Spinal cord (tissue), 10 donors: ENCODE results near the gene MTMR3. TPM values are rescaled to one million over a fixed set of nuclear protein-coding genes. Genes with fewer than 3 reads are reported as not detected.

ENCODE experiments used
- DNase-seq, 6 donors: peaks; one replicate each; pipeline versions ENCODE4 v3.0.0 to v3.0.0-alpha.2; 2013 to 2015; ENCODE audit warnings: low spot score in 6 of 6, low read depth in 4 of 6
- H3K27ac ChIP-seq: one replicate; pipeline ENCODE4 v1.5.1; 2013; ENCODE audit warnings: low read depth, low read length, control low read depth
- H3K27me3 ChIP-seq: one replicate; pipeline ENCODE4 v1.6.1; 2013; ENCODE audit warnings: low read length; ENCODE audit not compliant: control insufficient read depth, insufficient read depth
- H3K36me3 ChIP-seq: one replicate; pipeline ENCODE4 v1.6.1; 2013; ENCODE audit warnings: low read length; ENCODE audit not compliant: control insufficient read depth, insufficient read depth
- H3K4me1 ChIP-seq: one replicate; pipeline ENCODE4 v1.6.1; 2013; ENCODE audit warnings: low read length; ENCODE audit not compliant: control insufficient read depth, insufficient read depth
- H3K4me3 ChIP-seq: one replicate; pipeline ENCODE4 v1.5.1; 2013; ENCODE audit warnings: low read depth, low read length, control low read depth
- H3K9me3 ChIP-seq: one replicate; pipeline ENCODE4 v1.6.1; 2013; ENCODE audit warnings: low read length; ENCODE audit not compliant: control insufficient read depth, insufficient read depth
- WGBS: methylation state at CpG from one replicate; pipeline ENCODE4 v1.1.5; 2013; ENCODE audit warnings: missing lambda C conversion rate; ENCODE audit not compliant: insufficient coverage; 5-methylcytosine and 5-hydroxymethylcytosine counted together
- polyA plus RNA-seq, 2 donors: library from polyadenylated mRNA; unstranded; fragments of 120-200 nt; gene quantifications; one replicate each; pipeline ENCODE4 v1.2.1, GENCODE V29; 2013; ENCODE audit not compliant: insufficient read length in 2 of 2
- total RNA-seq, 2 donors: library from RNA; depleted of rRNA in 1 of 2; stranded (reverse); fragments of 120-200 nt in 1 of 2; fragments of >200 nt in 1 of 2; gene quantifications; one replicate each; pipeline versions ENCODE4 v1.2.3 to v1.2.4, GENCODE V29; 2013 to 2014
- donor health status: healthy.

The MTMR3 gene
- total and polyA plus RNA-seq, 4 donors, result 47.6 to 61.3 (median 51.6) TPM

- Histone ChIP-seq H3K27me3 (no peaks in the 10 kb centered on the region), H3K27ac (no peak overlapping the region), H3K36me3 (peaks cover 48% of the 10 kb centered on the region), H3K4me3 (no peak overlapping the region), H3K9me3 (no peaks in the 10 kb centered on the region), H3K4me1 (peaks cover 9% of the 10 kb centered on the region)
- DNase-seq, result no peak
Measured at GRCh38 chr22:30014244-30014643, 131.3 kb downstream of the MTMR3 start.

- Histone ChIP-seq H3K9me3 (no peaks in the 10 kb centered on the region), H3K4me3 (no peak overlapping the region), H3K36me3 (peaks cover 54% of the 10 kb centered on the region), H3K27me3 (no peaks in the 10 kb centered on the region), H3K4me1 (peaks cover 18% of the 10 kb centered on the region), H3K27ac (no peak overlapping the region)
- WGBS, result 91% methylated on average over 3 of the region's 3 CpGs
- DNase-seq, result no peak
Measured at GRCh38 chr22:30015229-30015797, 132.3 kb downstream of the MTMR3 start.

- Histone ChIP-seq H3K4me3 (no peak overlapping the region), H3K27ac (no peak overlapping the region), H3K4me1 (peaks cover 23% of the 10 kb centered on the region), H3K36me3 (peaks cover 58% of the 10 kb centered on the region), H3K27me3 (no peaks in the 10 kb centered on the region), H3K9me3 (no peaks in the 10 kb centered on the region)
- no peak for DNase-seq
- WGBS, result 100% methylated on average over 1 of the region's 1 CpG
Measured at GRCh38 chr22:30015846-30016245, 132.9 kb downstream of the MTMR3 start.

- Histone ChIP-seq H3K4me1 (peaks cover 24% of the 10 kb centered on the region), H3K27me3 (no peaks in the 10 kb centered on the region), H3K27ac (no peak overlapping the region), H3K36me3 (peaks cover 65% of the 10 kb centered on the region), H3K9me3 (no peaks in the 10 kb centered on the region), H3K4me3 (no peak overlapping the region)
- whole genome bisulfite sequencing, result 80% methylated on average over 1 of the region's 4 CpGs
- no peak for DNase-seq
Measured at GRCh38 chr22:30016596-30016995, 133.6 kb downstream of the MTMR3 start.

- peak in 1 of 6 donors; percentile 39 for DNase-seq
- Histone ChIP-seq H3K27ac (no peak overlapping the region), H3K27me3 (no peaks in the 10 kb centered on the region), H3K36me3 (peaks cover 73% of the 10 kb centered on the region), H3K4me3 (no peak overlapping the region), H3K4me1 (peaks cover 24% of the 10 kb centered on the region), H3K9me3 (no peaks in the 10 kb centered on the region)
- WGBS, result 95% methylated on average over 2 of the region's 4 CpGs
Measured at GRCh38 chr22:30017375-30018223, 134.6 kb downstream of the MTMR3 start.

- DNase-seq, result no peak
- no peak overlapping the region for H3K4me3 ChIP-seq
- H3K27me3 ChIP-seq, result no peaks in the 10 kb centered on the region
- 97% methylated on average over 9 of the region's 9 CpGs for WGBS
- peaks cover 90% of the 10 kb centered on the region for H3K36me3 ChIP-seq
- H3K9me3 ChIP-seq, result no peaks in the 10 kb centered on the region
- H3K27ac ChIP-seq, result no peak overlapping the region
- H3K4me1 ChIP-seq, result peaks cover 21% of the 10 kb centered on the region
Measured at GRCh38 chr22:30020511-30020910, 137.5 kb downstream of the MTMR3 start.

GRCh38 chr22:30021338-30021737 is 138.4 kb downstream of the MTMR3 start:
- H3K27ac ChIP-seq, result no peak overlapping the region
- peaks cover 21% of the 10 kb centered on the region for H3K4me1 ChIP-seq
- DNase-seq, result no peak
- H3K4me3 ChIP-seq, result no peak overlapping the region
- peaks cover 92% of the 10 kb centered on the region for H3K36me3 ChIP-seq
- H3K9me3 ChIP-seq, result no peaks in the 10 kb centered on the region
- no peaks in the 10 kb centered on the region for H3K27me3 ChIP-seq
- 97% methylated on average over 3 of the region's 3 CpGs for WGBS

GRCh38 chr22:30021881-30022619 is 139.1 kb downstream of the MTMR3 start:
- peaks cover 93% of the 10 kb centered on the region for H3K36me3 ChIP-seq
- 81% methylated on average over 8 of the region's 8 CpGs for WGBS
- H3K4me3 ChIP-seq, result no peak overlapping the region
- H3K27me3 ChIP-seq, result no peaks in the 10 kb centered on the region
- DNase-seq, result peak in 1 of 6 donors; percentile 27
- H3K27ac ChIP-seq, result no peak overlapping the region
- no peaks in the 10 kb centered on the region for H3K9me3 ChIP-seq
- peaks cover 21% of the 10 kb centered on the region for H3K4me1 ChIP-seq

- H3K4me3 ChIP-seq, result no peak overlapping the region
- no peaks in the 10 kb centered on the region for H3K27me3 ChIP-seq
- no peak for DNase-seq
- no peak overlapping the region for H3K27ac ChIP-seq
- peaks cover 26% of the 10 kb centered on the region for H3K4me1 ChIP-seq
- peaks cover 90% of the 10 kb centered on the region for H3K36me3 ChIP-seq
- 89% methylated on average over 3 of the region's 4 CpGs for WGBS
- H3K9me3 ChIP-seq, result no peaks in the 10 kb centered on the region
Measured at GRCh38 chr22:30023099-30023660, 140.2 kb downstream of the MTMR3 start.
